Breast epithelium (tissue), 3 donors: ENCODE measurements around the gene VAMP2.

Source experiments
- CTCF ChIP-seq, 3 donors: fragments of 450-650 bp; IDR thresholded peaks; one replicate each; pipeline ENCODE4 v1.5.1; 2016 to 2017; ENCODE audit warnings: antibody characterized with exemption in 3 of 3, mild to moderate bottlenecking in 3 of 3, moderate library complexity in 3 of 3
- POLR2A ChIP-seq: fragments of 450-650 bp; IDR thresholded peaks from one replicate; pipeline ENCODE4 v1.6.1; 2016; ENCODE audit warnings: antibody characterized with exemption, mild to moderate bottlenecking, moderate library complexity
- POLR2AphosphoS5 ChIP-seq, 3 donors: sonication (generic); formaldehyde crosslinking; IDR thresholded peaks; one replicate each; pipeline ENCODE4 v1.6.1; 2017; ENCODE audit warnings: antibody characterized with exemption in 3 of 3

GRCh38 chr17:8151641-8152111 lies 11.1 kb downstream of the VAMP2 start:
- TF ChIP-seq CTCF (IDR thresholded peaks at IDR 0.05) (no peak), POLR2A (peak; percentile 7), POLR2AphosphoS5 (IDR thresholded peaks at IDR 0.05) (peak in 2 of 3 donors; percentile 69 to 87)
